Uterus (tissue), 4 donors: Measurements from ENCODE around the gene CLHC1. TPM values are rescaled to one million over a fixed set of nuclear protein-coding genes. Genes with fewer than 3 reads are reported as not detected.

Experiments used
- DNase-seq, 2 donors: peaks; one replicate each; pipeline ENCODE4 v3.0.0-alpha.2; 2019 to 2020
- H3K27ac ChIP-seq, 2 donors: fragments of 200-600 bp; sonication (generic); 1 replicate in 1 of 2; 2 replicates in 1 of 2; pipeline ENCODE4 v1.5.1; 2016 to 2018
- H3K27me3 ChIP-seq, 2 donors: fragments of 200-600 bp; sonication (generic); one replicate each; pipeline ENCODE4 v1.5.1; 2018 to 2019; ENCODE audit warnings: control low read depth in 1 of 2
- H3K36me3 ChIP-seq, 2 donors: fragments of 200-600 bp; sonication (generic); one replicate each; pipeline ENCODE4 v1.5.1; 2019; ENCODE audit warnings: control low read depth in 1 of 2
- H3K4me1 ChIP-seq, 2 donors: fragments of 200-600 bp; sonication (generic); one replicate each; pipeline ENCODE4 v1.5.1; 2018 to 2019; ENCODE audit warnings: control low read depth in 1 of 2
- H3K4me3 ChIP-seq, 2 donors: fragments of 200-600 bp; sonication (generic); 1 replicate in 1 of 2; 2 replicates in 1 of 2; pipeline ENCODE4 v1.5.1; 2018 to 2019; ENCODE audit warnings: mild to moderate bottlenecking in 1 of 2
- H3K9me3 ChIP-seq, 2 donors: fragments of 200-600 bp; sonication (generic); one replicate each; pipeline ENCODE4 v1.5.1; 2019; ENCODE audit warnings: control low read depth in 1 of 2
- POLR2A ChIP-seq, 2 donors: fragments of 450-650 bp; IDR thresholded peaks; one replicate each; pipeline ENCODE4 v1.6.1; 2016; ENCODE audit warnings: antibody characterized with exemption in 2 of 2, mild to moderate bottlenecking in 1 of 2, moderate library complexity in 1 of 2
- intact Hi-C: fragments of 100-400 bp; cut with DNase I; formaldehyde crosslinking; loops from one replicate; pipeline ENCODE4 v1.15.1; 2023; ENCODE audit warnings: low total_unique reads
- total RNA-seq, 4 donors: library from RNA; depleted of rRNA in 3 of 4; stranded (reverse); fragments of >200 nt in 3 of 4; gene quantifications; one replicate each; pipeline versions ENCODE4 v1.1.0 to v1.2.4, GENCODE V29; 2014 to 2023
- TF ChIP-seq, protein P1 (sequence below), 4 experiments: fragments of 200-600 bp in 2 of 4; fragments of 450-650 bp in 2 of 4; sonication (generic) in 2 of 4; IDR thresholded peaks; one replicate each; pipeline ENCODE4 v1.5.1; 2016 to 2019; ENCODE audit warnings: antibody characterized with exemption in 4 of 4, mild to moderate bottlenecking in 2 of 4, moderate library complexity in 1 of 4
- donor health status: DM: yes; HTN: yes; CAD: no.

The CLHC1 gene
- total RNA-seq, 4 donors from 2014 or later: 0.51 to 52.7 (median 13.2) TPM

DNA sequence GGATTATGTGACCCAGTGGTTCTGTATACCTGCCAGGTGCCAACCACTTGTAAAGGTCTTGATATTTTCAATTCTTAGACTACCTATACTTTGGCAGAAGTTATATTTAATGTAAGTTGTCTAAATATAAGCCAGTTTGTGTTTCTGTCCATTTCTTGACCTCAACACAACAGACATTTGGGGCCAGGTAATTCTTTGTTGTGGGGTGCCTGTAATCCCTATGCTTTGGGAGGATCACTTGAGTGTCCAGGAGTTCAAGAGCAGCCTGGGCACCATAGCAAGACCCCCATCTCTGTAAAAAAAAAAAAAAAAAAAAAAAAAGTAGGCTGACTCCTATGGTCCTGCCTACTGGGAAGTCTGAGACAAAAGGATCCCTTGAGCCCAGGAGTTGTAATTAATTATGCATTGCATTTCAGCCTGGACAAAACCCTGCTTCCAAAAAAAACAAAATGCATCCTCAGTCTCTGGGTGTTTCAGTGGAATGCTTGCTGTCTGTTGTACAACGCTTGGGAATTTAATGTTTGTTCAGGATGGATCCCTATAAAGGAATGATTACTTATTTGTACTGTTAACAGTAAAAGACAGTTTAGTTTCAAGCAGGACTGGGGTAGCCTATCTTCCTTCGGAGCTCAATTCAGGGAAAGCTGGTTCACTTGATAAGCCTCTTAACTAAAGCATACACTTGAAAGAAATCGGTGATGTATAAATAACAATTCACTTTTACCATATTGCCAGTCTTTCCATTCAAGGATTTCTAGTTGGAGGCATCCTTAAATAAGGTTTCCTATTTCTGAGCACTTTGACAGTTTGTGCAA, 3.8 kb upstream of the CLHC1 start:
- DNase-seq: no peak
- peaks cover 4 to 5% of the 10 kb centered on the region in 2 donors for H3K4me1 ChIP-seq
- H3K36me3 ChIP-seq: no peaks in the 10 kb centered on the region
- H3K27ac ChIP-seq: no peak overlapping the region
- H3K4me3 ChIP-seq: no peak overlapping the region
- H3K27me3 ChIP-seq: no peaks in the 10 kb centered on the region
- TF ChIP-seq POLR2A (IDR thresholded peaks at IDR 0.05): no peak
- TF ChIP-seq, protein P1, sequence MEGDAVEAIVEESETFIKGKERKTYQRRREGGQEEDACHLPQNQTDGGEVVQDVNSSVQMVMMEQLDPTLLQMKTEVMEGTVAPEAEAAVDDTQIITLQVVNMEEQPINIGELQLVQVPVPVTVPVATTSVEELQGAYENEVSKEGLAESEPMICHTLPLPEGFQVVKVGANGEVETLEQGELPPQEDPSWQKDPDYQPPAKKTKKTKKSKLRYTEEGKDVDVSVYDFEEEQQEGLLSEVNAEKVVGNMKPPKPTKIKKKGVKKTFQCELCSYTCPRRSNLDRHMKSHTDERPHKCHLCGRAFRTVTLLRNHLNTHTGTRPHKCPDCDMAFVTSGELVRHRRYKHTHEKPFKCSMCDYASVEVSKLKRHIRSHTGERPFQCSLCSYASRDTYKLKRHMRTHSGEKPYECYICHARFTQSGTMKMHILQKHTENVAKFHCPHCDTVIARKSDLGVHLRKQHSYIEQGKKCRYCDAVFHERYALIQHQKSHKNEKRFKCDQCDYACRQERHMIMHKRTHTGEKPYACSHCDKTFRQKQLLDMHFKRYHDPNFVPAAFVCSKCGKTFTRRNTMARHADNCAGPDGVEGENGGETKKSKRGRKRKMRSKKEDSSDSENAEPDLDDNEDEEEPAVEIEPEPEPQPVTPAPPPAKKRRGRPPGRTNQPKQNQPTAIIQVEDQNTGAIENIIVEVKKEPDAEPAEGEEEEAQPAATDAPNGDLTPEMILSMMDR (IDR thresholded peaks at IDR 0.05): no peak
- no peaks in the 10 kb centered on the region for H3K9me3 ChIP-seq
- intact Hi-C loops: no loop called here

DNA sequence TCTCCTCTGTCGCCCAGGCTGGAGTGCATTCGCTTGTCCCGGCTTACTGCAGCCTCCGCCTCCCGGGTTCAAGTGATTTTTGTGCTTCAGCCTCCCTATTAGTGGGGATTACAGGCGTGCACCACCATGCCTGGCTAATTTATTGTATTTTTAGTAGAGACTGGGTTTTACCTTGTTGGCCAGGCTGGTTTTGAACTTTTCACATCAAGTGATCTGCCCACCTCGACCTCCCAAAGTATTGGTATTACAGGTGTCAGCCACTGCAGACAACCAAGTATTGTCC, 1.5 kb upstream of the CLHC1 start:
- H3K36me3 ChIP-seq: no peaks in the 10 kb centered on the region
- H3K27me3 ChIP-seq: no peaks in the 10 kb centered on the region
- DNase-seq: no peak
- peaks cover 4 to 5% of the 10 kb centered on the region in 2 donors for H3K4me1 ChIP-seq
- TF ChIP-seq, protein P1 (IDR thresholded peaks at IDR 0.05): no peak
- no peak for TF ChIP-seq POLR2A (IDR thresholded peaks at IDR 0.05)
- intact Hi-C loops: no loop called here
- H3K27ac ChIP-seq: peak overlapping the region; percentile 97
- no peaks in the 10 kb centered on the region for H3K9me3 ChIP-seq
- H3K4me3 ChIP-seq: peak overlapping the region; percentile 80 to 96

- peaks cover 4 to 5% of the 10 kb centered on the region in 2 donors for H3K4me1 ChIP-seq
- no peaks in the 10 kb centered on the region for H3K9me3 ChIP-seq
- H3K27me3 ChIP-seq: no peaks in the 10 kb centered on the region
- TF ChIP-seq POLR2A (IDR thresholded peaks at IDR 0.05): no peak
- TF ChIP-seq, protein P1 (IDR thresholded peaks at IDR 0.05): no peak
- intact Hi-C loops: no loop called here
- H3K4me3 ChIP-seq: peak overlapping the region; percentile 80 to 96
- no peaks in the 10 kb centered on the region for H3K36me3 ChIP-seq
- H3K27ac ChIP-seq: peak overlapping the region; percentile 97
- DNase-seq: peak; percentile 34 to 48
These were observed 967 bp upstream of the CLHC1 start for GRCh38 chr2:55232863-55233657.

DNA sequence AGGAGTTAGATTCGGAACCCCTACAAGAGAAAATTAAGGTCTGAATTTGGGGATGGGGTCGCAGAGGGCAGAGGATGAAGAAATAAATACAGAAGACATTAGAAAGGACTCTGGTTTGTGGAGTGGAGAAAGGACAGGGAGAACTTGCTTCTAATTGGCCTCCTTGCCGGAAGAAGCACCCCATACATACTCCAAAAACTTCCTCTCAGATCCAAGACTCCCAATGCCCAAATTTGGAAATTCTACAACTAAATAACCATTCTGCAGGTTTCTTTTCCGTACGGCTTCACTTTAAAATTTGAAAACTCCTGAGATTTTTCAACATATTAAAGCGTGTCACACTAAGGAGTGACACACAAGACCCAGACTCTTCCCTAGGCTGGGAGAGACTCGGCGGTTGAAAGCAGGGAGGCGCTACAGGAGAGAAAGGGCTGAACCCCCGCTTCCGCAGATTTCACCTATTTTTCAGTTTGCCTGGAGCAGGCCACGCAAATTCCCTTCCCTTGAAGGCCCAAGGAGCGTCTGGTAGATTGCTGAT, 478 bp downstream of the CLHC1 start:
- TF ChIP-seq POLR2A (IDR thresholded peaks at IDR 0.05): no peak
- TF ChIP-seq, protein P1 (IDR thresholded peaks at IDR 0.05): no peak
- peaks cover 4 to 5% of the 10 kb centered on the region in 2 donors for H3K4me1 ChIP-seq
- DNase-seq: no peak
- peak overlapping the region; percentile 80 to 96 for H3K4me3 ChIP-seq
- H3K36me3 ChIP-seq: no peaks in the 10 kb centered on the region
- intact Hi-C loops: no loop called here
- peak overlapping the region; percentile 97 for H3K27ac ChIP-seq
- no peaks in the 10 kb centered on the region for H3K27me3 ChIP-seq
- H3K9me3 ChIP-seq: no peaks in the 10 kb centered on the region

DNA sequence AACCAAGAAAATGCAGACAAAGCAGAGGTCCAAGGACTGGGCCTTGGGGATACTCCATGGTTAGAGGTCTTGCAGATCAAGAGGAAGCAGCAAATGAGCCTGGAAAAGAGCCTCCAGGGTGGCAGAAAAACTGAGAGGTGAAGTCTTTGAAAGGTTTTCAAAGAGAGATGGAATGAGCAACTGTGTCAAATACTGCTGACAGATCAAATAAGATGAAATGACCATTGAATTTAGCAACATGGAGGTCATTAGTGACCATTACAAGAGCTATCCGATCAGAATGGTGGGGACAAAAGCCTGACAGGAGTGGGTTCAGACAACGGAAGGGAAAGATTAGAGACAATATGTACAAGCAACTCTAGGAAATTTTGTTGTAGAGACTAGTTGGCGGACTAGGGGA, 1.5 kb downstream of the CLHC1 start:
- no peak overlapping the region for H3K4me3 ChIP-seq
- no peaks in the 10 kb centered on the region for H3K36me3 ChIP-seq
- no peaks in the 10 kb centered on the region for H3K9me3 ChIP-seq
- no peak for DNase-seq
- H3K27me3 ChIP-seq: no peaks in the 10 kb centered on the region
- TF ChIP-seq, protein P1 (IDR thresholded peaks at IDR 0.05): no peak
- TF ChIP-seq POLR2A (IDR thresholded peaks at IDR 0.05): no peak
- intact Hi-C loops: no loop called here
- H3K27ac ChIP-seq: no peak overlapping the region
- H3K4me1 ChIP-seq: peaks cover 4 to 5% of the 10 kb centered on the region in 2 donors
